Left ventricle myocardium superior (tissue), 1 donor: ENCODE data around the gene COL13A1. TPM values are rescaled to one million over a fixed set of nuclear protein-coding genes. Genes with fewer than 3 reads are reported as not detected.

Experiments used
- ATAC-seq: fragments of 200-7000 bp; cut with Tn5 transposase; one replicate; pipeline ENCODE4 v1.9.1; 2020; ENCODE audit warnings: mild to moderate bottlenecking, moderate library complexity
- DNase-seq: peaks from one replicate; pipeline ENCODE4 v3.0.0-alpha.2; 2020
- intact Hi-C: fragments of 100-400 bp; cut with micrococcal nuclease; formaldehyde crosslinking; loops from one replicate; pipeline ENCODE4 v1.11.0; 2022
- total RNA-seq: library from RNA; stranded (reverse); fragmentation: NEBNext Ultra II Directional; extraction: Animal tissue kit (Norgen Biotek cat#: 25700); gene quantifications from one replicate; pipeline ENCODE4 v1.2.1, GENCODE V29; 2021
- donor health status: DM: no; HTN: yes; CAD: no; lungs with severe emphysema.

The COL13A1 gene
- total RNA-seq, 1 donor from 2014 or later, result 1.0 TPM

GRCh38 chr10:69839696-69840345, 38.1 kb downstream of the COL13A1 start:
- peak; percentile 50 for ATAC-seq
- intact Hi-C loops, result no loop called here
- DNase-seq, result no peak

- no peak for DNase-seq
- intact Hi-C loops, result no loop called here
- no peak for ATAC-seq
These were observed 39.1 kb downstream of the COL13A1 start for GRCh38 chr10:69840773-69841172.

GRCh38 chr10:69842020-69842419, 40.3 kb downstream of the COL13A1 start:
- intact Hi-C loops, result no loop called here
- DNase-seq, result no peak
- no peak for ATAC-seq

GRCh38 chr10:69842882-69843281, 41.2 kb downstream of the COL13A1 start:
- no peak for DNase-seq
- ATAC-seq, result no peak
- intact Hi-C loops, result no loop called here

- no peak for ATAC-seq
- intact Hi-C loops, result no loop called here
- DNase-seq, result no peak
These were observed 42.2 kb downstream of the COL13A1 start for GRCh38 chr10:69843923-69844322.

GRCh38 chr10:69844698-69845097, 43.0 kb downstream of the COL13A1 start:
- intact Hi-C loops, result no loop called here

GRCh38 chr10:69845574-69846292, 44.0 kb downstream of the COL13A1 start:
- DNase-seq, result peak; percentile 83
- peak; percentile 95 for ATAC-seq
- intact Hi-C loops, result no loop called here

More at GRCh38 chr10:69844698-69845097, 43.0 kb downstream of the COL13A1 start:
- ATAC-seq (no peak), DNase-seq (no peak)

GRCh38 chr10:69846293-69846921, 44.7 kb downstream of the COL13A1 start:
- intact Hi-C loops, result no loop called here
- ATAC-seq (peak; percentile 9), DNase-seq (no peak)

- ATAC-seq, result no peak
- intact Hi-C loops, result no loop called here
- no peak for DNase-seq
These were observed 45.8 kb downstream of the COL13A1 start for GRCh38 chr10:69847458-69847857.

GRCh38 chr10:69847883-69848282, 46.2 kb downstream of the COL13A1 start:
- no peak for DNase-seq

GRCh38 chr10:69848454-69848853, 46.7 kb downstream of the COL13A1 start:
- ATAC-seq (no peak), DNase-seq (no peak)
- intact Hi-C loops, result no loop called here

More at GRCh38 chr10:69847883-69848282, 46.2 kb downstream of the COL13A1 start:
- intact Hi-C loops, result no loop called here
- no peak for ATAC-seq

GRCh38 chr10:69849825-69850224, 48.1 kb downstream of the COL13A1 start:
- DNase-seq (no peak), ATAC-seq (no peak)
- intact Hi-C loops, result no loop called here

- ATAC-seq (no peak), DNase-seq (no peak)
- intact Hi-C loops, result no loop called here
These were observed 48.7 kb downstream of the COL13A1 start for GRCh38 chr10:69850440-69850839.

- intact Hi-C loops, result no loop called here
- ATAC-seq, result no peak
- DNase-seq, result no peak
These were observed 49.6 kb downstream of the COL13A1 start for GRCh38 chr10:69851306-69851705.

- no peak for ATAC-seq
- DNase-seq, result no peak
- intact Hi-C loops, result no loop called here
These were observed 51.4 kb downstream of the COL13A1 start for GRCh38 chr10:69853064-69853463.

GRCh38 chr10:69854511-69855345, 53.0 kb downstream of the COL13A1 start:
- no peak for DNase-seq
- intact Hi-C loops, result no loop called here
- ATAC-seq, result no peak

GRCh38 chr10:69855346-69856111, 53.8 kb downstream of the COL13A1 start:
- no peak for DNase-seq
- ATAC-seq, result no peak
- intact Hi-C loops, result no loop called here

GRCh38 chr10:69856601-69857166, 55.0 kb downstream of the COL13A1 start:
- no peak for ATAC-seq
- intact Hi-C loops, result no loop called here
- no peak for DNase-seq

- no peak for ATAC-seq
- intact Hi-C loops, result no loop called here
- DNase-seq, result no peak
These were observed 56.5 kb downstream of the COL13A1 start for GRCh38 chr10:69858201-69858600.
